MM.1S (cell line): ENCODE measurements around the gene APH1B.
"Not testable (repeated sequence)": the region's sequence is repeated elsewhere in the genome, so short reads cannot be mapped to it uniquely, and the experiment has no call there.

Experiments
- DNase-seq: peaks from one replicate; pipeline ENCODE4 v3.0.0-alpha.2; 2015
- H2AFZ ChIP-seq: fragments of 300-600 bp; sonication (generic); 2 replicates; pipeline ENCODE4 v1.6.0; 2016; ENCODE audit warnings: antibody characterized with exemption, low read length
- H3F3A ChIP-seq: fragments of 300-600 bp; sonication (generic); 2 replicates; pipeline ENCODE4 v1.6.1; 2016; ENCODE audit warnings: mild to moderate bottlenecking, antibody characterized with exemption, low read length, moderate library complexity, mixed read lengths; ENCODE audit not compliant: insufficient read depth
- H3K27ac ChIP-seq: fragments of 300-600 bp; sonication (generic); 2 replicates; pipeline ENCODE4 v1.5.1; 2016; ENCODE audit warnings: mild to moderate bottlenecking, low read length
- H3K27me3 ChIP-seq: fragments of 300-600 bp; sonication (generic); replicated peaks from 2 replicates; pipeline ENCODE4 v1.6.0; 2016; ENCODE audit warnings: low read length; ENCODE audit not compliant: insufficient read depth
- H3K36me3 ChIP-seq: fragments of 300-600 bp; sonication (generic); replicated peaks from 2 replicates; pipeline ENCODE4 v1.6.1; 2016; ENCODE audit warnings: mild to moderate bottlenecking, low read length, mixed read lengths; ENCODE audit not compliant: insufficient read depth
- H3K4me1 ChIP-seq: fragments of 300-600 bp; sonication (generic); 2 replicates; pipeline ENCODE4 v1.6.1; 2016; ENCODE audit warnings: low read length, mixed read lengths
- H3K4me2 ChIP-seq: fragments of 300-600 bp; sonication (generic); 2 replicates; pipeline ENCODE4 v1.6.0; 2016; ENCODE audit warnings: low read depth, low read length
- H3K4me3 ChIP-seq: fragments of 300-600 bp; sonication (generic); 2 replicates; pipeline ENCODE4 v1.5.1; 2016; ENCODE audit warnings: low read length, mixed read lengths
- H3K79me2 ChIP-seq: fragments of 300-600 bp; sonication (generic); 2 replicates; pipeline ENCODE4 v1.6.1; 2016; ENCODE audit warnings: mixed run types, low read length, mixed read lengths
- H3K9ac ChIP-seq: fragments of 300-600 bp; sonication (generic); 2 replicates; pipeline ENCODE4 v1.6.1; 2016; ENCODE audit warnings: low read length, mixed read lengths
- H3K9me2 ChIP-seq: fragments of 300-600 bp; sonication (generic); replicated peaks from 2 replicates; pipeline ENCODE4 v1.6.1; 2016; ENCODE audit warnings: mild to moderate bottlenecking, low read length, mixed read lengths; ENCODE audit not compliant: insufficient read depth
- H3K9me3 ChIP-seq: fragments of 300-600 bp; sonication (generic); replicated peaks from 2 replicates; pipeline ENCODE4 v1.6.1; 2016; ENCODE audit warnings: mild to moderate bottlenecking, low read length, mixed read lengths; ENCODE audit not compliant: insufficient read depth
- H4K20me1 ChIP-seq: fragments of 300-600 bp; sonication (generic); 2 replicates; pipeline ENCODE4 v1.6.1; 2016; ENCODE audit warnings: mild to moderate bottlenecking, low read length, moderate library complexity, mixed read lengths; ENCODE audit not compliant: insufficient read depth
- EZH2 ChIP-seq: fragments of 300-600 bp; sonication (generic); optimal IDR thresholded peaks from 2 replicates; pipeline ENCODE3; 2017; ENCODE audit warnings: low read depth, mild to moderate bottlenecking, antibody characterized with exemption, low read length, mixed read lengths
- EZH2phosphoT487 ChIP-seq: fragments of 300-600 bp; sonication (generic); IDR thresholded peaks from 2 replicates; pipeline ENCODE4 v1.6.1; 2018; ENCODE audit warnings: antibody characterized with exemption, low read length
- TF ChIP-seq, protein P1 (sequence below): fragments of 300-600 bp; sonication (generic); IDR thresholded peaks from 2 replicates; pipeline ENCODE4 v1.5.1; 2016; ENCODE audit warnings: antibody characterized with exemption, low read length, mixed read lengths

APH1B gene

GRCh38 chr15:63318344-63318743 lies 40.9 kb downstream of the APH1B start:
- Histone ChIP-seq H3K27me3 (no peaks in the 10 kb centered on the region), H3K36me3 (no peaks in the 10 kb centered on the region), H3K4me2 (no peak overlapping the region), H2AFZ (no peak overlapping the region), H3K9ac (no peak overlapping the region), H3K79me2 (no peaks in the 10 kb centered on the region), H4K20me1 (no peaks in the 10 kb centered on the region), H3K27ac (no peak overlapping the region), H3F3A (no peaks in the 10 kb centered on the region), H3K4me1 (no peaks in the 10 kb centered on the region), H3K4me3 (no peak overlapping the region), H3K9me3 (no peaks in the 10 kb centered on the region), H3K9me2 (no peaks in the 10 kb centered on the region)
- DNase-seq: no peak
- TF ChIP-seq EZH2phosphoT487 (no peak), EZH2 (no peak)
- TF ChIP-seq, protein P1, sequence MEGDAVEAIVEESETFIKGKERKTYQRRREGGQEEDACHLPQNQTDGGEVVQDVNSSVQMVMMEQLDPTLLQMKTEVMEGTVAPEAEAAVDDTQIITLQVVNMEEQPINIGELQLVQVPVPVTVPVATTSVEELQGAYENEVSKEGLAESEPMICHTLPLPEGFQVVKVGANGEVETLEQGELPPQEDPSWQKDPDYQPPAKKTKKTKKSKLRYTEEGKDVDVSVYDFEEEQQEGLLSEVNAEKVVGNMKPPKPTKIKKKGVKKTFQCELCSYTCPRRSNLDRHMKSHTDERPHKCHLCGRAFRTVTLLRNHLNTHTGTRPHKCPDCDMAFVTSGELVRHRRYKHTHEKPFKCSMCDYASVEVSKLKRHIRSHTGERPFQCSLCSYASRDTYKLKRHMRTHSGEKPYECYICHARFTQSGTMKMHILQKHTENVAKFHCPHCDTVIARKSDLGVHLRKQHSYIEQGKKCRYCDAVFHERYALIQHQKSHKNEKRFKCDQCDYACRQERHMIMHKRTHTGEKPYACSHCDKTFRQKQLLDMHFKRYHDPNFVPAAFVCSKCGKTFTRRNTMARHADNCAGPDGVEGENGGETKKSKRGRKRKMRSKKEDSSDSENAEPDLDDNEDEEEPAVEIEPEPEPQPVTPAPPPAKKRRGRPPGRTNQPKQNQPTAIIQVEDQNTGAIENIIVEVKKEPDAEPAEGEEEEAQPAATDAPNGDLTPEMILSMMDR: no peak

DNA sequence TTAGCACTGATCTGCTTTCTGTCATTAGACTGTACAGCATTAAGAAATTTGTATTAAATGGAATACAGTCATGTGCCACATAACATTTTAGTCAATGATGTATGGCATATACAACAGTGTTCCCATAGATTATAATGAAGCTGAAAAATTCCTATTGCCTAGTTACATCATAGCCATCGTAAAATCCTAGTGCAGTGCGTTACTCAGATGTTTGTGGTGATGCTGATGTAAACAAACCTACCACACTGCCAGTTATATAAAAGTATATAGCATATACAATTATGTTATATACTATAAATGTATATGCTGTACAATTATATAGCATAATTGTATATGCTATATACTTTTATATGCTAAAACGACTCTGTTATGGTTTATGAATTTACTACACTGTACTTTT lies 41.7 kb downstream of the APH1B start:
- H4K20me1 ChIP-seq: no peaks in the 10 kb centered on the region
- no peak overlapping the region for H2AFZ ChIP-seq
- no peak overlapping the region for H3K4me3 ChIP-seq
- H3K79me2 ChIP-seq: no peaks in the 10 kb centered on the region
- H3K9me3 ChIP-seq: no peaks in the 10 kb centered on the region
- DNase-seq: no peak
- no peaks in the 10 kb centered on the region for H3K4me1 ChIP-seq
- TF ChIP-seq EZH2 (no peak), EZH2phosphoT487 (no peak)
- TF ChIP-seq, protein P1: no peak
- no peaks in the 10 kb centered on the region for H3F3A ChIP-seq
- H3K36me3 ChIP-seq: no peaks in the 10 kb centered on the region
- H3K4me2 ChIP-seq: no peak overlapping the region
- H3K9me2 ChIP-seq: no peaks in the 10 kb centered on the region
- H3K9ac ChIP-seq: no peak overlapping the region
- H3K27me3 ChIP-seq: no peaks in the 10 kb centered on the region
- no peak overlapping the region for H3K27ac ChIP-seq

GRCh38 chr15:63320446-63320845 lies 43.0 kb downstream of the APH1B start:
- H3K4me1 ChIP-seq, H3K4me3 ChIP-seq, H3K79me2 ChIP-seq, H4K20me1 ChIP-seq, H3K9me2 ChIP-seq, H3K36me3 ChIP-seq, H3K9me3 ChIP-seq, H3F3A ChIP-seq, H3K9ac ChIP-seq, DNase-seq, H3K27me3 ChIP-seq, H3K27ac ChIP-seq, H3K4me2 ChIP-seq, H2AFZ ChIP-seq: not testable (repeated sequence)

DNA sequence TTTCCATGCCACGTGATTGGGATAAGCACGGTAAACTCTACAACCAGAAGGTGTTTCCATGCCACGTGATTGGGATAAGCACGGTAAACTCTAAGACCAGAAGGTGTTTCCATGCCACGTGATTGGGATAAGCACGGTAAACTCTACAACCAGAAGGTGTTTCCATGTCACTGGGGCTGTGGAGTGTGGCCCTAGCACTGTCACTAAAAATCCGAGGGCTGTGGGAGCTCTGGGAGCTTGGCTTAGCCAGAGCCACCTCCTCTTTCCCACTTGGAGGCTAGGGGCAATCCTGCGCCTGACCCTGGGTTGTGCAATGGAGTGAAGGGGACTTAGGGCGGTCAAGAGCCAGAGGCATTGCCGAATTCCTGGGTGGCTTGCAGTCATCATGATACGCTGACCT lies 43.6 kb downstream of the APH1B start:
- not testable (repeated sequence) for H3K27ac ChIP-seq, H4K20me1 ChIP-seq, H2AFZ ChIP-seq, H3K9ac ChIP-seq, H3K9me2 ChIP-seq, H3K27me3 ChIP-seq, H3K4me2 ChIP-seq, H3F3A ChIP-seq, H3K9me3 ChIP-seq, DNase-seq, H3K4me1 ChIP-seq, H3K4me3 ChIP-seq, H3K36me3 ChIP-seq, H3K79me2 ChIP-seq
